ENCODE results near the gene TMEM178B.

DNA sequence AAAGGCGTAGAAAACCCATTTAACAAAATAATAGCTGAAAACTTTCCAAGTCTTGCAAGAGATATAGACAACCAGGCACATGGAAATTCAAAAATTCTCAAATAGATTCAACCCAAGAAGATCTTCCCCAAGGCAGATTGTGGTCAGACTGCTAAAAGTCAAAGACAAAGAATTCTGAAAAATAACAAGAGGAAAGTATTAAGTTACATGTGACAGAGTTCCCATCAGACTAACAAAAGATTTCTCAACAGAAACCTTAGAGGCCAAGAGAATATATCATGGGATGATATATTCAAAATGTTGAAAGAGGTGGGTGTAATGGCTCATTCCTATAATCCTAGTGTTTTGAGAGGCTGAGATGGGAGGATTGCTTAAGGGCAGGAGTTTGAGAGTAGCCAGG lies 59.8 kb downstream of the TMEM178B start:
- TF ChIP-seq SP2 (IDR thresholded peaks at IDR 0.05; ENCODE audit: extremely low read depth, low read depth, low read length, poor library complexity, severe bottlenecking): no peak
- TF ChIP-seq, protein P1, sequence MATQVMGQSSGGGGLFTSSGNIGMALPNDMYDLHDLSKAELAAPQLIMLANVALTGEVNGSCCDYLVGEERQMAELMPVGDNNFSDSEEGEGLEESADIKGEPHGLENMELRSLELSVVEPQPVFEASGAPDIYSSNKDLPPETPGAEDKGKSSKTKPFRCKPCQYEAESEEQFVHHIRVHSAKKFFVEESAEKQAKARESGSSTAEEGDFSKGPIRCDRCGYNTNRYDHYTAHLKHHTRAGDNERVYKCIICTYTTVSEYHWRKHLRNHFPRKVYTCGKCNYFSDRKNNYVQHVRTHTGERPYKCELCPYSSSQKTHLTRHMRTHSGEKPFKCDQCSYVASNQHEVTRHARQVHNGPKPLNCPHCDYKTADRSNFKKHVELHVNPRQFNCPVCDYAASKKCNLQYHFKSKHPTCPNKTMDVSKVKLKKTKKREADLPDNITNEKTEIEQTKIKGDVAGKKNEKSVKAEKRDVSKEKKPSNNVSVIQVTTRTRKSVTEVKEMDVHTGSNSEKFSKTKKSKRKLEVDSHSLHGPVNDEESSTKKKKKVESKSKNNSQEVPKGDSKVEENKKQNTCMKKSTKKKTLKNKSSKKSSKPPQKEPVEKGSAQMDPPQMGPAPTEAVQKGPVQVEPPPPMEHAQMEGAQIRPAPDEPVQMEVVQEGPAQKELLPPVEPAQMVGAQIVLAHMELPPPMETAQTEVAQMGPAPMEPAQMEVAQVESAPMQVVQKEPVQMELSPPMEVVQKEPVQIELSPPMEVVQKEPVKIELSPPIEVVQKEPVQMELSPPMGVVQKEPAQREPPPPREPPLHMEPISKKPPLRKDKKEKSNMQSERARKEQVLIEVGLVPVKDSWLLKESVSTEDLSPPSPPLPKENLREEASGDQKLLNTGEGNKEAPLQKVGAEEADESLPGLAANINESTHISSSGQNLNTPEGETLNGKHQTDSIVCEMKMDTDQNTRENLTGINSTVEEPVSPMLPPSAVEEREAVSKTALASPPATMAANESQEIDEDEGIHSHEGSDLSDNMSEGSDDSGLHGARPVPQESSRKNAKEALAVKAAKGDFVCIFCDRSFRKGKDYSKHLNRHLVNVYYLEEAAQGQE (IDR thresholded peaks at IDR 0.05; ENCODE audit: borderline replicate concordance): no peak
- TF ChIP-seq, protein P1 (CRISPR knock-in tag; IDR thresholded peaks at IDR 0.05; ENCODE audit: low read depth): no peak
- TF ChIP-seq NFIC (IDR thresholded peaks at IDR 0.05): no peak
- TF ChIP-seq, protein P2, sequence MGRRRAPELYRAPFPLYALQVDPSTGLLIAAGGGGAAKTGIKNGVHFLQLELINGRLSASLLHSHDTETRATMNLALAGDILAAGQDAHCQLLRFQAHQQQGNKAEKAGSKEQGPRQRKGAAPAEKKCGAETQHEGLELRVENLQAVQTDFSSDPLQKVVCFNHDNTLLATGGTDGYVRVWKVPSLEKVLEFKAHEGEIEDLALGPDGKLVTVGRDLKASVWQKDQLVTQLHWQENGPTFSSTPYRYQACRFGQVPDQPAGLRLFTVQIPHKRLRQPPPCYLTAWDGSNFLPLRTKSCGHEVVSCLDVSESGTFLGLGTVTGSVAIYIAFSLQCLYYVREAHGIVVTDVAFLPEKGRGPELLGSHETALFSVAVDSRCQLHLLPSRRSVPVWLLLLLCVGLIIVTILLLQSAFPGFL (CRISPR knock-in tag; IDR thresholded peaks at IDR 0.05): no peak
- TF ChIP-seq SREBF1 (IDR thresholded peaks at IDR 0.05; ENCODE audit: borderline replicate concordance, low read depth, low read length): no peak
- TF ChIP-seq, protein P3, sequence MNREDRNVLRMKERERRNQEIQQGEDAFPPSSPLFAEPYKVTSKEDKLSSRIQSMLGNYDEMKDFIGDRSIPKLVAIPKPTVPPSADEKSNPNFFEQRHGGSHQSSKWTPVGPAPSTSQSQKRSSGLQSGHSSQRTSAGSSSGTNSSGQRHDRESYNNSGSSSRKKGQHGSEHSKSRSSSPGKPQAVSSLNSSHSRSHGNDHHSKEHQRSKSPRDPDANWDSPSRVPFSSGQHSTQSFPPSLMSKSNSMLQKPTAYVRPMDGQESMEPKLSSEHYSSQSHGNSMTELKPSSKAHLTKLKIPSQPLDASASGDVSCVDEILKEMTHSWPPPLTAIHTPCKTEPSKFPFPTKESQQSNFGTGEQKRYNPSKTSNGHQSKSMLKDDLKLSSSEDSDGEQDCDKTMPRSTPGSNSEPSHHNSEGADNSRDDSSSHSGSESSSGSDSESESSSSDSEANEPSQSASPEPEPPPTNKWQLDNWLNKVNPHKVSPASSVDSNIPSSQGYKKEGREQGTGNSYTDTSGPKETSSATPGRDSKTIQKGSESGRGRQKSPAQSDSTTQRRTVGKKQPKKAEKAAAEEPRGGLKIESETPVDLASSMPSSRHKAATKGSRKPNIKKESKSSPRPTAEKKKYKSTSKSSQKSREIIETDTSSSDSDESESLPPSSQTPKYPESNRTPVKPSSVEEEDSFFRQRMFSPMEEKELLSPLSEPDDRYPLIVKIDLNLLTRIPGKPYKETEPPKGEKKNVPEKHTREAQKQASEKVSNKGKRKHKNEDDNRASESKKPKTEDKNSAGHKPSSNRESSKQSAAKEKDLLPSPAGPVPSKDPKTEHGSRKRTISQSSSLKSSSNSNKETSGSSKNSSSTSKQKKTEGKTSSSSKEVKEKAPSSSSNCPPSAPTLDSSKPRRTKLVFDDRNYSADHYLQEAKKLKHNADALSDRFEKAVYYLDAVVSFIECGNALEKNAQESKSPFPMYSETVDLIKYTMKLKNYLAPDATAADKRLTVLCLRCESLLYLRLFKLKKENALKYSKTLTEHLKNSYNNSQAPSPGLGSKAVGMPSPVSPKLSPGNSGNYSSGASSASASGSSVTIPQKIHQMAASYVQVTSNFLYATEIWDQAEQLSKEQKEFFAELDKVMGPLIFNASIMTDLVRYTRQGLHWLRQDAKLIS (CRISPR knock-in tag; IDR thresholded peaks at IDR 0.05): no peak
- TF ChIP-seq MAFK (IDR thresholded peaks at IDR 0.05; ENCODE audit: low read length): no peak
- TF ChIP-seq, protein P4, sequence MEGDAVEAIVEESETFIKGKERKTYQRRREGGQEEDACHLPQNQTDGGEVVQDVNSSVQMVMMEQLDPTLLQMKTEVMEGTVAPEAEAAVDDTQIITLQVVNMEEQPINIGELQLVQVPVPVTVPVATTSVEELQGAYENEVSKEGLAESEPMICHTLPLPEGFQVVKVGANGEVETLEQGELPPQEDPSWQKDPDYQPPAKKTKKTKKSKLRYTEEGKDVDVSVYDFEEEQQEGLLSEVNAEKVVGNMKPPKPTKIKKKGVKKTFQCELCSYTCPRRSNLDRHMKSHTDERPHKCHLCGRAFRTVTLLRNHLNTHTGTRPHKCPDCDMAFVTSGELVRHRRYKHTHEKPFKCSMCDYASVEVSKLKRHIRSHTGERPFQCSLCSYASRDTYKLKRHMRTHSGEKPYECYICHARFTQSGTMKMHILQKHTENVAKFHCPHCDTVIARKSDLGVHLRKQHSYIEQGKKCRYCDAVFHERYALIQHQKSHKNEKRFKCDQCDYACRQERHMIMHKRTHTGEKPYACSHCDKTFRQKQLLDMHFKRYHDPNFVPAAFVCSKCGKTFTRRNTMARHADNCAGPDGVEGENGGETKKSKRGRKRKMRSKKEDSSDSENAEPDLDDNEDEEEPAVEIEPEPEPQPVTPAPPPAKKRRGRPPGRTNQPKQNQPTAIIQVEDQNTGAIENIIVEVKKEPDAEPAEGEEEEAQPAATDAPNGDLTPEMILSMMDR (IDR thresholded peaks at IDR 0.05 in 2 of 3, conservative IDR thresholded peaks at IDR 0.05 in 1 of 3; ENCODE audit: insufficient read depth in 2 of 3, low read depth in 1 of 3, low read length in 3 of 3): no peak
- no peak for TF ChIP-seq SRSF1 (IDR thresholded peaks at IDR 0.05; ENCODE audit: low read depth, low read length)
- no peak for TF ChIP-seq CEBPB (tag; IDR thresholded peaks at IDR 0.05)
- TF ChIP-seq CBFA2T3 (IDR thresholded peaks at IDR 0.05): no peak
- TF ChIP-seq MXI1 (IDR thresholded peaks at IDR 0.05; ENCODE audit: low read depth, low read length): no peak
